ENCODE results near the gene SLC1A2.

DNA sequence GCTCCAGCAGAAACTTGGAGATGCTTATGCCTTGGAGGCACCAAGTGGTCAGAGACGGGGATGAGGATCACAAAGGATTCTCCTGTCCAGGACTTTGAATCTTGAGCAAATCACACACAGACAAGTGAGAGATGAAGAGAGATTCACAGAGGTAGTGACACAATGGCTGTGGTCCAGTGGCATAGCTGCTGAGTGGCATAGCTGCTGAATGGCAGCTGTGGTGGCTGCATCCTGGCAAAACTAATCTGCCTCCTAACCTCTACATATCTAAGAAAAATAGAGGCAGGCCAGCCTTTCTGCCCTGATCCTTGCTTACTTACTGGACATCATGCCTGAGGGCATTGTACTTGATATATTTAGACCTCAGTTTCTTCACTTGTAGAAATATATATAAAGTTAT, 177.8 kb downstream of the SLC1A2 start:
- no peak for TF ChIP-seq NFRKB (IDR thresholded peaks at IDR 0.05)
- no peak for TF ChIP-seq FOXM1 (IDR thresholded peaks at IDR 0.05; ENCODE audit: borderline replicate concordance)
- no peak for TF ChIP-seq BHLHE40 (IDR thresholded peaks at IDR 0.05; ENCODE audit: borderline replicate concordance)

All from HEK293T (cell line).